OCI-LY1 (cell line): ENCODE measurements around the gene RARRES2.

Experiments used
- H2AFZ ChIP-seq: fragments of 200-600 bp; sonication (generic), shearing (Covaris generic); 2 replicates; pipeline ENCODE4 v1.6.0; 2014; ENCODE audit warnings: antibody characterized with exemption, mild to moderate bottlenecking, low read length
- H3F3A ChIP-seq: fragments of 200-600 bp; sonication (generic), shearing (Covaris generic); 2 replicates; pipeline ENCODE4 v1.6.0; 2014; ENCODE audit warnings: mild to moderate bottlenecking, antibody characterized with exemption, low read length, moderate library complexity; ENCODE audit not compliant: insufficient read depth
- H3K27ac ChIP-seq: fragments of 200-600 bp; sonication (generic); 2 replicates; pipeline ENCODE4 v1.5.1; 2014; ENCODE audit warnings: low read length, mixed run types, mild to moderate bottlenecking, low read depth; ENCODE audit not compliant: poor library complexity, severe bottlenecking
- H3K27me3 ChIP-seq: fragments of 200-600 bp; sonication (generic); 2 replicates; pipeline ENCODE4 v1.6.0; 2014; ENCODE audit warnings: antibody characterized with exemption, mild to moderate bottlenecking, low read length, moderate library complexity; ENCODE audit not compliant: insufficient read depth
- H3K36me3 ChIP-seq: fragments of 200-600 bp; sonication (generic); 2 replicates; pipeline ENCODE4 v1.6.1; 2014; ENCODE audit warnings: mild to moderate bottlenecking, antibody characterized with exemption, low read length, moderate library complexity, mixed read lengths; ENCODE audit not compliant: insufficient read depth
- H3K4me1 ChIP-seq: fragments of 200-600 bp; sonication (generic); 2 replicates; pipeline ENCODE4 v1.5.1; 2014; ENCODE audit warnings: mild to moderate bottlenecking, low read length, moderate library complexity; ENCODE audit not compliant: insufficient read depth, severe bottlenecking
- H3K4me2 ChIP-seq: fragments of 200-600 bp; sonication (generic), shearing (Covaris generic); 2 replicates; pipeline ENCODE4 v1.6.1; 2014; ENCODE audit warnings: low read length
- H3K4me3 ChIP-seq: fragments of 200-600 bp; sonication (generic); 2 replicates; pipeline ENCODE4 v1.5.1; 2014; ENCODE audit warnings: low read length, low read depth, mild to moderate bottlenecking, mixed read lengths; ENCODE audit not compliant: poor library complexity, severe bottlenecking
- H3K79me2 ChIP-seq: fragments of 200-600 bp; shearing (Covaris generic); 2 replicates; pipeline ENCODE4 v1.6.1; 2016; ENCODE audit warnings: mixed run types, low read length, mixed read lengths; ENCODE audit not compliant: insufficient read depth
- H3K9ac ChIP-seq: fragments of 200-600 bp; sonication (generic), shearing (Covaris generic); 2 replicates; pipeline ENCODE4 v1.6.1; 2014; ENCODE audit warnings: mild to moderate bottlenecking, low read length, mixed read lengths
- H3K9me2 ChIP-seq: fragments of 200-600 bp; sonication (generic), shearing (Covaris generic); 2 replicates; pipeline ENCODE4 v1.6.1; 2014; ENCODE audit warnings: low read depth, mild to moderate bottlenecking, low read length, mixed read lengths
- H3K9me3 ChIP-seq: fragments of 200-600 bp; shearing (Covaris generic); 2 replicates; pipeline ENCODE4 v1.6.1; 2014; ENCODE audit warnings: low read length, mixed read lengths
- H4K20me1 ChIP-seq: fragments of 200-600 bp; sonication (generic), shearing (Covaris generic); 2 replicates; pipeline ENCODE4 v1.6.0; 2016; ENCODE audit warnings: mild to moderate bottlenecking, low read length; ENCODE audit not compliant: insufficient read depth
- EZH2 ChIP-seq: fragments of 200-600 bp; sonication (generic), shearing (Covaris generic); IDR thresholded peaks from 2 replicates; pipeline ENCODE4 v1.8.0; 2017; ENCODE audit warnings: borderline replicate concordance, mixed run types, mild to moderate bottlenecking, antibody characterized with exemption, low read length, moderate library complexity, mixed read lengths
- TF ChIP-seq, protein P1 (sequence below): fragments of 200-600 bp; sonication (generic), shearing (Covaris generic); IDR thresholded peaks from 2 replicates; pipeline ENCODE4 v1.5.1; 2017; ENCODE audit warnings: mild to moderate bottlenecking, antibody characterized with exemption, low read length, moderate library complexity, mixed read lengths

The RARRES2 gene

DNA sequence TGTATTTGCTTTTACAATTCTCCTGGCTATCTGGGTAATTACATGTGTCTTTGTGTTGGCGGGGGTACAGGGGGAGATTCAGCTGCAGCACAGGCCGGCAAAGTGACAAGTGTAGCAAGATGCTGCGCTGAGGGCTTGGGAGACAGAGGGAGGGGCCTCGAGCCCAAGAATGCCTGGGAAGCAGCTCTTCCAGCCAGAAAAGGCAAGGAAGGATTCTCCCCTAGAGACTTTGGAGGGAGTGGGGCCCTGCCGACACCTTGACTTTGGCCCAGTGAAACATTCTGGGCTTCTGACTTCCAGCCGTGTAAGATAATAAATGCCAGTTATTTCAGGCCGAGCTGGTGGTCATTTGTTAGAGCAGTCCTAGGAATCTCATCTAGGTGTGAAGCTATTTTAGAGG lies 20.0 kb upstream of the RARRES2 start:
- no peaks in the 10 kb centered on the region for H3K36me3 ChIP-seq
- H3K9ac ChIP-seq, result no peak overlapping the region
- no peaks in the 10 kb centered on the region for H4K20me1 ChIP-seq
- TF ChIP-seq, protein P1, sequence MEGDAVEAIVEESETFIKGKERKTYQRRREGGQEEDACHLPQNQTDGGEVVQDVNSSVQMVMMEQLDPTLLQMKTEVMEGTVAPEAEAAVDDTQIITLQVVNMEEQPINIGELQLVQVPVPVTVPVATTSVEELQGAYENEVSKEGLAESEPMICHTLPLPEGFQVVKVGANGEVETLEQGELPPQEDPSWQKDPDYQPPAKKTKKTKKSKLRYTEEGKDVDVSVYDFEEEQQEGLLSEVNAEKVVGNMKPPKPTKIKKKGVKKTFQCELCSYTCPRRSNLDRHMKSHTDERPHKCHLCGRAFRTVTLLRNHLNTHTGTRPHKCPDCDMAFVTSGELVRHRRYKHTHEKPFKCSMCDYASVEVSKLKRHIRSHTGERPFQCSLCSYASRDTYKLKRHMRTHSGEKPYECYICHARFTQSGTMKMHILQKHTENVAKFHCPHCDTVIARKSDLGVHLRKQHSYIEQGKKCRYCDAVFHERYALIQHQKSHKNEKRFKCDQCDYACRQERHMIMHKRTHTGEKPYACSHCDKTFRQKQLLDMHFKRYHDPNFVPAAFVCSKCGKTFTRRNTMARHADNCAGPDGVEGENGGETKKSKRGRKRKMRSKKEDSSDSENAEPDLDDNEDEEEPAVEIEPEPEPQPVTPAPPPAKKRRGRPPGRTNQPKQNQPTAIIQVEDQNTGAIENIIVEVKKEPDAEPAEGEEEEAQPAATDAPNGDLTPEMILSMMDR, result no peak
- TF ChIP-seq EZH2, result no peak
- H3K27me3 ChIP-seq, result no peaks in the 10 kb centered on the region
- no peak overlapping the region for H3K4me3 ChIP-seq
- no peak overlapping the region for H3K27ac ChIP-seq
- H2AFZ ChIP-seq, result no peak overlapping the region
- peaks cover 65% of the 10 kb centered on the region for H3K4me1 ChIP-seq
- 0 out of 2 replicates have a peak, but pooled peaks cover 10% of the 10 kb centered on the region for H3F3A ChIP-seq
- no peak overlapping the region for H3K4me2 ChIP-seq
- H3K9me2 ChIP-seq, result no peaks in the 10 kb centered on the region
- H3K9me3 ChIP-seq, result no peaks in the 10 kb centered on the region
- no peaks in the 10 kb centered on the region for H3K79me2 ChIP-seq

DNA sequence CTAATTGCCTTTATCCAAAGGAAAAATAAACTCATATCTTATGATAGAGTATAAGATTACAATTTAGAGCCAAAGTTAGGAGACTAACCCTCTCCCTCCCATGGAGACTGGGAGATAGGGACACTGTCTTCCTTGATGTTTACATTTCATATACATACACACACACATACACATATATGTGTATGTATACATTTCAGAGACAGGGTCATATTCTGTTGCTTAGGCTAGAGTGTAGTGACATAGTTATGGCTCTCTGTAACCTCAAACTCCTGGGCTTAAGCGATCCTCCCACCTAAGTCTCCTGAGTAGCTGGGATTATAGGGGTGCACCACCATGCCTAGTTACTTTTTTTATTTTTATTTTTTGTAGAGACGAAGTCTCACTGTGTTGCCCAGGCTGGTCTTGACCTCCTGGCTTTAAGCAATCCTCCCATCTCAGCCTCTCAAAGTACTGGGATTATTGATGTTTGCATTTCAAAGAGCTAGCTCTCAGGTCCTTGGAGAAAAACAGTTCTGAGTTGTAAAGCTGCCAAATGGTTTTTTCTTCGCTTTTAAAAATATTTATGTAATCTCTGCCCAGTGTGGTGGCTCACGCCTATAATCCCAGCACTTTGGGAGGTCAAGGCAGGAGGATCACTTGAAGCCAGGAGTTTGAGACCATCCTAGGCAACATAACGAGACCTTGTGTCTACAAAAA lies 19.1 kb upstream of the RARRES2 start:
- H3K27ac ChIP-seq, result no peak overlapping the region
- peaks cover 61% of the 10 kb centered on the region for H3K4me1 ChIP-seq
- H3K9me2 ChIP-seq, result no peaks in the 10 kb centered on the region
- H3K9me3 ChIP-seq, result no peaks in the 10 kb centered on the region
- H3K4me2 ChIP-seq, result no peak overlapping the region
- no peak overlapping the region for H2AFZ ChIP-seq
- no peaks in the 10 kb centered on the region for H3K36me3 ChIP-seq
- H3K4me3 ChIP-seq, result no peak overlapping the region
- H3K27me3 ChIP-seq, result no peaks in the 10 kb centered on the region
- no peak overlapping the region for H3K9ac ChIP-seq
- H3F3A ChIP-seq, result 0 out of 2 replicates have a peak, but pooled peaks cover 10% of the 10 kb centered on the region
- TF ChIP-seq, protein P1, result no peak
- TF ChIP-seq EZH2, result no peak
- H3K79me2 ChIP-seq, result no peaks in the 10 kb centered on the region
- H4K20me1 ChIP-seq, result no peaks in the 10 kb centered on the region

DNA sequence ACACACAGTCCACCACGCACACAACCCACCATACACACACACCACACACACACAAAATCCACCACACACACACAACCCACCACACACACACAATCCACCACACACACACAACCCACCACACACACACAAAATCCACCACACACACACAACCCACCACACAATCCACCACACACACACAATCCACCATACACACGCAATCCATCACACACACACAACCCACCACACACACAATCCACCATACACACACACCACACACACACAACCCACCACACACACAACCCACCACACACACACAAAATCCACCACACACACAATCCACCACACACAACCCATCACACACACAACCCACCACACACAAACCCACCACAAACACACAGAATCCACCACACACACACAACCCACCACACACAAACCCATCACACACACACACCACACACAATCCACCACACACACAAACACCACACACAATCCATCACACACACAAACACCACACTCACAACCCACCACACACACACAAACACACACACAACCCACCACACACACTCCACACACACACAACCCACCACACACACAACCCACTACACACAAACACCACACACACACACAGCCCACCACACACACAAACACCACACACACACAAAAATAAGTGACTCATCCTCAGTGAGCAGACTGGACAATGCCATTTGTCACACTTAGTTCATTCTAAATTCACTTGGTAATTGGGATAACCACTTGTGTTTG lies 18.4 kb upstream of the RARRES2 start:
- Histone ChIP-seq H3K4me1 (peaks cover 67% of the 10 kb centered on the region), H3K36me3 (no peaks in the 10 kb centered on the region), H3K79me2 (no peaks in the 10 kb centered on the region), H3K4me3 (no peak overlapping the region), H3K9ac (no peak overlapping the region), H3K4me2 (no peak overlapping the region), H3K27ac (no peak overlapping the region), H2AFZ (no peak overlapping the region), H3K9me2 (no peaks in the 10 kb centered on the region), H3F3A (0 out of 2 replicates have a peak, but pooled peaks cover 10% of the 10 kb centered on the region), H3K27me3 (no peaks in the 10 kb centered on the region), H4K20me1 (no peaks in the 10 kb centered on the region), H3K9me3 (no peaks in the 10 kb centered on the region)
- TF ChIP-seq, protein P1, result no peak
- no peak for TF ChIP-seq EZH2
